CD4-positive, alpha-beta memory T cell (primary cell): ENCODE measurements around the gene MRPL51. TPM values are rescaled to one million over a fixed set of nuclear protein-coding genes. Genes with fewer than 3 reads are reported as not detected.

ENCODE experiments used
- CTCF ChIA-PET: fragments of 350-600 bp; sonication (Branson Sonifier 250); formaldehyde crosslinking; loops from one replicate; lab custom pipeline; 2021; ENCODE audit warnings: inconsistent platforms; ENCODE audit not compliant: partially characterized antibody; lab: Charles Lee
- POLR2A ChIA-PET: fragments of 350-600 bp; sonication (Branson Sonifier 250); formaldehyde crosslinking; loops from one replicate; lab custom pipeline; 2021; ENCODE audit not compliant: partially characterized antibody; lab: Charles Lee
- DNase-seq, 5 donors: peaks; one replicate each; pipeline versions ENCODE4 v3.0.0 to v3.0.0-alpha.2; 2020 to 2022; ENCODE audit warnings: mixed read lengths in 1 of 5
- H3K27ac ChIP-seq: one replicate; pipeline ENCODE4 v1.7.0; 2013; ENCODE audit warnings: low read depth, low read length
- H3K27me3 ChIP-seq: 2 replicates; pipeline ENCODE4 v1.7.0; 2013; ENCODE audit warnings: mild to moderate bottlenecking, low read length, moderate library complexity; ENCODE audit not compliant: insufficient read depth
- H3K36me3 ChIP-seq: 2 replicates; pipeline ENCODE4 v1.7.0; 2013; ENCODE audit warnings: mild to moderate bottlenecking, low read length, moderate library complexity; ENCODE audit not compliant: insufficient read depth
- H3K4me1 ChIP-seq: 2 replicates; pipeline ENCODE4 v1.7.0; 2013; ENCODE audit warnings: mild to moderate bottlenecking, low read length, moderate library complexity; ENCODE audit not compliant: insufficient read depth
- H3K4me3 ChIP-seq, 2 donors: one replicate each; pipeline ENCODE4 v1.7.0; 2013; ENCODE audit warnings: low read length in 2 of 2, mild to moderate bottlenecking in 1 of 2
- H3K9me3 ChIP-seq, 2 donors: one replicate each; pipeline ENCODE4 v1.7.0; 2013; ENCODE audit warnings: low read length in 2 of 2, control low read depth in 1 of 2; ENCODE audit not compliant: control insufficient read depth in 1 of 2
- H3K27ac Mint-ChIP-seq, 7 donors: one replicate each; pipeline ENCODE4 v1.8.0; 2020 to 2021; ENCODE audit warnings: mixed read lengths in 7 of 7, mild to moderate bottlenecking in 6 of 7, inconsistent platforms in 3 of 7, moderate library complexity in 3 of 7
- H3K27me3 Mint-ChIP-seq, 2 donors: one replicate each; pipeline ENCODE4 v1.8.0; 2020 to 2021; ENCODE audit warnings: mixed read lengths in 2 of 2
- H3K36me3 Mint-ChIP-seq, 2 donors: one replicate each; pipeline ENCODE4 v1.8.0; 2020 to 2021; ENCODE audit warnings: mixed read lengths in 2 of 2, inconsistent platforms in 1 of 2, mild to moderate bottlenecking in 1 of 2
- H3K4me1 Mint-ChIP-seq, 4 donors: one replicate each; pipeline ENCODE4 v1.8.0; 2020 to 2021; ENCODE audit warnings: mixed read lengths in 4 of 4, mild to moderate bottlenecking in 1 of 4
- H3K4me3 Mint-ChIP-seq, 8 donors: one replicate each; pipeline ENCODE4 v1.8.0; 2020 to 2021; ENCODE audit warnings: mixed read lengths in 8 of 8, mild to moderate bottlenecking in 7 of 8, moderate library complexity in 6 of 8, inconsistent platforms in 3 of 8
- H3K9me3 Mint-ChIP-seq, 8 donors: one replicate each; pipeline ENCODE4 v1.8.0; 2020 to 2021; ENCODE audit warnings: mixed read lengths in 8 of 8, mild to moderate bottlenecking in 5 of 8, inconsistent platforms in 3 of 8, moderate library complexity in 1 of 8
- intact Hi-C: fragments of 100-400 bp; cut with micrococcal nuclease; formaldehyde crosslinking; loops from one replicate; pipeline ENCODE4 v1.15.1; 2023
- polyA plus RNA-seq, 2 donors: library from polyadenylated mRNA; unstranded; fragments of 300-500 nt; fragmentation: Illumina TruSeq; gene quantifications; one replicate each; pipeline ENCODE4 v1.2.3, GENCODE V29; 2021
- total RNA-seq, 2 experiments: library from RNA; stranded (reverse); gene quantifications; one replicate each; pipeline ENCODE4 v1.2.3, GENCODE V29; 2021

MRPL51 gene
- total and polyA plus RNA-seq, 4 experiments from 2014 or later, result 85.1 to 205 (median 144) TPM

GRCh38 chr12:6450869-6451347, 42.2 kb downstream of the MRPL51 start:
- H3K36me3 ChIP-seq, result peaks cover 22% of the 10 kb centered on the region
- Mint-ChIP-seq H3K4me3 (peak overlapping the region; percentile 96 to 100 (median 98)), H3K27me3 (no peaks in the 10 kb centered on the region), H3K36me3 (peaks cover 50 to 71% of the 10 kb centered on the region in 2 donors), H3K9me3 (no peaks in the 10 kb centered on the region), H3K4me1 (peaks cover 47 to 80% (median 62%) of the 10 kb centered on the region in 4 donors), H3K27ac (peak overlapping the region; percentile 95 to 99 (median 99))
- ChIA-PET POLR2A (interaction anchor here (0.6 to 18.0 kb wide), 20 partner anchors 8 to 401 kb away, joined by 3 to 728 read pairs (median 13); partner anchors contain the start of genes CDCA3, COPS7A, GAPDH and MRPL51), CTCF (interaction anchor here (0.9 to 15.4 kb wide), 7 partner anchors 12 to 127 kb away, joined by 3 to 247 read pairs (median 11); partner anchors contain the start of gene VAMP1)
- intact Hi-C loops, result no loop called here
- no peaks in the 10 kb centered on the region for H3K27me3 ChIP-seq
- no peak for DNase-seq
- peak overlapping the region; percentile 99 for H3K27ac ChIP-seq
- H3K4me1 ChIP-seq, result peaks cover 71% of the 10 kb centered on the region
- H3K9me3 ChIP-seq, result no peaks in the 10 kb centered on the region
- peak overlapping the region; percentile 80 for H3K4me3 ChIP-seq

GRCh38 chr12:6450091-6450868, 42.8 kb downstream of the MRPL51 start:
- no peak for DNase-seq
- Mint-ChIP-seq H3K4me3 (peak overlapping the region; percentile 33 to 100 (median 97)), H3K27ac (peak overlapping the region; percentile 86 to 99 (median 99)), H3K4me1 (peaks cover 46 to 82% (median 61%) of the 10 kb centered on the region in 4 donors), H3K36me3 (peaks cover 53 to 71% of the 10 kb centered on the region in 2 donors), H3K9me3 (no peaks in the 10 kb centered on the region), H3K27me3 (no peaks in the 10 kb centered on the region)
- intact Hi-C loops, result no loop called here
- Histone ChIP-seq H3K4me1 (peaks cover 72% of the 10 kb centered on the region), H3K36me3 (peaks cover 22% of the 10 kb centered on the region), H3K4me3 (no peak overlapping the region), H3K9me3 (no peaks in the 10 kb centered on the region), H3K27me3 (no peaks in the 10 kb centered on the region), H3K27ac (peak overlapping the region; percentile 99)
- ChIA-PET POLR2A (interaction anchor here (0.7 to 18.0 kb wide), 12 partner anchors 8 to 121 kb away, joined by 3 to 728 read pairs (median 36); partner anchors contain the start of genes GAPDH, MRPL51 and VAMP1), CTCF (interaction anchor here (1.0 to 15.4 kb wide), 8 partner anchors 12 to 127 kb away, joined by 3 to 247 read pairs (median 8); partner anchors contain the start of gene VAMP1)

- peak within 1 kb of the TSS; percentile 94 to 99 for H3K4me3 ChIP-seq
- Mint-ChIP-seq H3K27me3 (no peaks in the 10 kb centered on the region), H3K27ac (peak within 1 kb of the TSS; percentile 91 to 99 (median 95)), H3K36me3 (peaks cover 23 to 31% of the 10 kb centered on the region in 2 donors), H3K9me3 (no peaks in the 10 kb centered on the region), H3K4me3 (peak within 1 kb of the TSS; percentile 94 to 99 (median 98)), H3K4me1 (peaks cover 28 to 67% (median 42%) of the 10 kb centered on the region in 4 donors)
- H3K36me3 ChIP-seq, result peaks cover under 1% of the 10 kb centered on the region
- H3K27me3 ChIP-seq, result no peaks in the 10 kb centered on the region
- H3K4me1 ChIP-seq, result peaks cover 41% of the 10 kb centered on the region
- no peaks in the 10 kb centered on the region for H3K9me3 ChIP-seq
- H3K27ac ChIP-seq, result peak within 1 kb of the TSS; percentile 73
- CTCF ChIA-PET, result interaction anchor here (1.0 to 15.4 kb wide), 11 partner anchors 10 to 110 kb away, joined by 3 to 247 read pairs (median 5); partner anchors contain the start of genes GAPDH and VAMP1
- DNase-seq, result peak; percentile 57 to 63 (median 58)
- POLR2A ChIA-PET, result interaction anchor here (0.6 to 18.0 kb wide), 17 partner anchors 7 to 187 kb away, joined by 3 to 728 read pairs (median 6); partner anchors contain the start of genes GAPDH, MRPL51, TAPBPL and VAMP1
- intact Hi-C loops, result loop anchor here (1.0 kb wide), 4 partner anchors 7 to 18 kb away; partner anchors contain the start of gene TAPBPL
Observed at GRCh38 chr12:6444704-6445688, 48.1 kb downstream of the MRPL51 start, which contains the start of gene CD27. CD27 (plus strand) TSS chr12:6444955; CDS start chr12:6445096, 141 bp downstream.

DNA sequence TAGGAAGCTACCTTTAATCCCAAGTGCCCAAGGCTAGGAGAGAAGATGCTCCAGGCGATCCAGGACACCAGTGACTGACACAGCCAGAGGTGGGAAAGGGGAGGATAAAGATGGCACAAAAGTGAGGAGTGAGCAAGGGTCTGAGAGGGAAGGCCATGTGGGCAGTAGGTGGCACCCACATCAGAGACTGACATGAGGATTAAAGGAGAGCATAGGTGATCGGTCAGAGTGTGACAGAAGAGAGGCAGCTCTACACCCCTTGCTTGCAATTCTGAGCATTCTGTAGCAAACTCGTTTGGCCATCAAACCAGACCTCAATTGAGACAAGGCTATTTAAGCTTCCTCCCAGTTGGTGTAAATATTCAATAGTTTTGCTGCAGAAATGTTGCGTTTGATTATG, 49.0 kb downstream of the MRPL51 start:
- Histone ChIP-seq H3K9me3 (no peaks in the 10 kb centered on the region), H3K36me3 (no peaks in the 10 kb centered on the region), H3K4me3 (no peak overlapping the region), H3K4me1 (peaks cover 37% of the 10 kb centered on the region), H3K27me3 (no peaks in the 10 kb centered on the region), H3K27ac (peak overlapping the region; percentile 41)
- Mint-ChIP-seq H3K4me3 (peak overlapping the region; percentile 83 to 99 (median 96)), H3K9me3 (no peaks in the 10 kb centered on the region), H3K36me3 (peaks cover 23 to 28% of the 10 kb centered on the region in 2 donors), H3K27me3 (no peaks in the 10 kb centered on the region), H3K4me1 (peaks cover 28 to 64% (median 40%) of the 10 kb centered on the region in 4 donors), H3K27ac (peak overlapping the region; percentile 80 to 99 (median 93))
- no peak for DNase-seq
- ChIA-PET CTCF (interaction anchor here (1.0 to 15.4 kb wide), 9 partner anchors 9 to 428 kb away, joined by 3 to 247 read pairs (median 10); partner anchors contain the start of genes GAPDH and VAMP1), POLR2A (interaction anchor here (1.2 to 18.0 kb wide), 11 partner anchors 8 to 108 kb away, joined by 3 to 728 read pairs (median 19); partner anchors contain the start of genes GAPDH, TAPBPL and VAMP1)
- intact Hi-C loops, result loop anchor here (1.0 kb wide), 4 partner anchors 8 to 18 kb away; partner anchors contain the start of gene TAPBPL

DNA sequence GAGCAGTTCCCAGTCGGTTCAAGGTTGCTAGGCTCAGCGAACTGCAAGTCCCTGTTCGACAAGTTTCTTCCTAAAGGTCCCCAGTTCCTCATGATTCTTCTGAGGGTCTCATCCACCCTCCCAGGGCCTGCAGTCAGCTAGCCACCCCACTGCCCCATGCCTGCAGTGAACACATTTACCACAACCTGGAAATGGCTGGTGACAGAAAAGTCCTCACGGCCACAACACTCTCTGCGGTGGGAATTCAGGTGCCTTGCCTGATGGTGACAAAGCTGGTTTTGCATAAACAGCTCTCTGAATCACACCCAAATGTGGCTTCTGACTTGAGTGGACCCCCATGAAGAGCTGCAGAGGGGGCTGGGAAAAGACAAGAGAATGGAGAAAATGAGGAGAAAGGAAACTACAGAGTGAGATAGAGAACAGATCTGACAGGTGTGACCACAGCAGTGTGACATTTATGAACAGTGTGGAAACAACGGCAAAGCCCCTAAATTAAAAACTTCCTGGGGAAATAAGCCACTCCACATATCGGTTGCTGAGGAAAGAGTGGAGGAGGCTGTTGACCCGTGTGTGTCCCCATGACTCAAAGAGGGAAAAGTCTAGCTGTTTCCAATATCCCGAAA, 49.6 kb downstream of the MRPL51 start:
- Mint-ChIP-seq H3K4me1 (peaks cover 28 to 64% (median 40%) of the 10 kb centered on the region in 4 donors), H3K27me3 (no peaks in the 10 kb centered on the region), H3K9me3 (no peaks in the 10 kb centered on the region), H3K36me3 (peaks cover 23 to 28% of the 10 kb centered on the region in 2 donors), H3K27ac (peak overlapping the region; percentile 80 to 99 (median 92)), H3K4me3 (peak overlapping the region; percentile 83 to 99 (median 96))
- H3K27me3 ChIP-seq, result no peaks in the 10 kb centered on the region
- H3K27ac ChIP-seq, result peak overlapping the region; percentile 41
- H3K4me3 ChIP-seq, result no peak overlapping the region
- no peaks in the 10 kb centered on the region for H3K36me3 ChIP-seq
- POLR2A ChIA-PET, result interaction anchor here (1.5 to 18.0 kb wide), 10 partner anchors 8 to 108 kb away, joined by 5 to 728 read pairs (median 24); partner anchors contain the start of genes GAPDH, TAPBPL and VAMP1
- intact Hi-C loops, result no loop called here
- no peaks in the 10 kb centered on the region for H3K9me3 ChIP-seq
- DNase-seq, result no peak
- H3K4me1 ChIP-seq, result peaks cover 37% of the 10 kb centered on the region
- CTCF ChIA-PET, result interaction anchor here (1.0 to 15.4 kb wide), 9 partner anchors 9 to 429 kb away, joined by 3 to 247 read pairs (median 10); partner anchors contain the start of genes GAPDH and VAMP1
